HG03460 (cell line): ENCODE results near the gene MAPRE2.

ENCODE experiments used
- ATAC-seq: cut with Tn5 transposase; IDR thresholded peaks from one replicate; pipeline ENCODE4 v1.9.1; 2021; ENCODE audit not compliant: unreplicated experiment

The MAPRE2 gene

DNA sequence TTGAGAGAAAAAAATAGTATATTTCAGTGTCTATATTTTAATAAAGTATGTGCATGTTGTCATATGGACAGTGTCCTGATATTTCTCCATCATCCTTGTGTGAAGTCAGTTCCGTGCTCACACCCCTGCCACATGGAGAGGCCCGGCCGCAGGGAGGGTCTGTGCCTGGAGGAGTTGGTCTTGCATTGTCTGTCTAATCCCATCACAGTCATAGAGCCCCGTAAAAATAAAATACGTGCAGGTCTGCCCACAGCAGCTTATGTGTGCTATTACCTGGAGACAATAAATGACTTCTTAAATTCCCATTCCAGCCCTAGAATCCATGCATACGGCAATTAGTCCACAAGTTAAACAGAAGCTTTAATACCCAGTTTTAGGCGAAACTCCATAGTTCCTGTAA is 20.1 kb downstream of the MAPRE2 start:
- no peak for ATAC-seq

- ATAC-seq, result no peak
These were observed 20.6 kb downstream of the MAPRE2 start for GRCh38 chr18:35061804-35062203.

- ATAC-seq, result no peak
These were observed 21.2 kb downstream of the MAPRE2 start for GRCh38 chr18:35062408-35062807.

GRCh38 chr18:35063875-35064690 is 22.9 kb downstream of the MAPRE2 start:
- no peak for ATAC-seq

DNA sequence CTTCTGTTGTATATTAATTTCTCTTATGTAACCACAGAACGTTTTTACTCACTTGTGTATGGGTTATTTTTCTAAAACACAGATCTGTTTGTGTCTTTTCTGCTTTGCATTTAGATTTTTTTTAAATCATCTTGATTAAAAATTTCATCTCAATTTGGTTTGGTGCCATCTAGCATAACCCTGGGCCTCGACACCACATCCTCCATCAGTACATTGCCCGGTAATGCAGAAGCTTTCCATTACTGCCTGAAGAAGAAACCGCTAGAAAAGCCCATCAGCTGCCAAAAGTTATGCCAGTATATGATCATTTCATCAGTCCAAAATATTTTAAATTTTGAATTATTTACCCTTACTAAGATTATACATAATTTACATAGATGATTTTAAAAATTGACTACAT is 26.2 kb downstream of the MAPRE2 start:
- ATAC-seq, result no peak

DNA sequence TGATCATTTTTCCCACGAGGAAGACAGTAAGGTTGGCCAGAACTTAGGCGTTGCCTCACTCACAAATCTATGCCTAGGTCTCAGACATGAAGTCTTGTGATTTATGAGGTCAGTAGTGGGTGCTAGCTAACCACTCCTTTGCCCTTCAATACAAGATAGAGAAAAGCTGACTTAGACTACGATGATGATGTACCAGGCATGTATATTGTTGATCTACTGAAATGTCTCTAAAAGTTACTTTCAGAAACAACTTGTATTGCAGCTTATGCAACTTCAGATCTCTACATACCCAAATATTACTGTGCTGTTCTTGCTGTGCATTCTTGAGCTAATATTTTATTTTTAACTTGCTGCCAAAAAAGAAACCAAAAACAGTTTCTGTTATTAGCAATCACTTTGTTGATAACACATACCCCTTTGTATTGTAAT is 30.6 kb downstream of the MAPRE2 start:
- peak; percentile 72 for ATAC-seq

DNA sequence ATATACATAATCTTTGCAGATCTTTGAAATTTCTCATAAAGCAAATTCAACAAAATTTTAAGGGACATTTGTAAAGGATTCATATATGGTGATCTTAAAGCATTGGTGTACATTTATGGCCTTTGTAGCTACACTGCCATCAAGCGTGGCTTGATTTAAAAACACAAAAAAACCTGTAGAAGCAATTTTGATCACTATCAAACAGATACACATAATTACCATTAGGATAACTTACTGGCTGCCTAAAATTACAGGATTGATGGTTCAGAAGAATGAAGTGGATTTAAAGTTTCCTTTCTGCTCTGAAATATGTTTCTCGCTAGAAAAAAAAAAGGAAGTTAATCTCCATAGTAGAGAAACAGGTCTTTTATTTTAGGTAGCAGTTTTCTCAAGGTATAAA is 31.4 kb downstream of the MAPRE2 start:
- no peak for ATAC-seq

DNA sequence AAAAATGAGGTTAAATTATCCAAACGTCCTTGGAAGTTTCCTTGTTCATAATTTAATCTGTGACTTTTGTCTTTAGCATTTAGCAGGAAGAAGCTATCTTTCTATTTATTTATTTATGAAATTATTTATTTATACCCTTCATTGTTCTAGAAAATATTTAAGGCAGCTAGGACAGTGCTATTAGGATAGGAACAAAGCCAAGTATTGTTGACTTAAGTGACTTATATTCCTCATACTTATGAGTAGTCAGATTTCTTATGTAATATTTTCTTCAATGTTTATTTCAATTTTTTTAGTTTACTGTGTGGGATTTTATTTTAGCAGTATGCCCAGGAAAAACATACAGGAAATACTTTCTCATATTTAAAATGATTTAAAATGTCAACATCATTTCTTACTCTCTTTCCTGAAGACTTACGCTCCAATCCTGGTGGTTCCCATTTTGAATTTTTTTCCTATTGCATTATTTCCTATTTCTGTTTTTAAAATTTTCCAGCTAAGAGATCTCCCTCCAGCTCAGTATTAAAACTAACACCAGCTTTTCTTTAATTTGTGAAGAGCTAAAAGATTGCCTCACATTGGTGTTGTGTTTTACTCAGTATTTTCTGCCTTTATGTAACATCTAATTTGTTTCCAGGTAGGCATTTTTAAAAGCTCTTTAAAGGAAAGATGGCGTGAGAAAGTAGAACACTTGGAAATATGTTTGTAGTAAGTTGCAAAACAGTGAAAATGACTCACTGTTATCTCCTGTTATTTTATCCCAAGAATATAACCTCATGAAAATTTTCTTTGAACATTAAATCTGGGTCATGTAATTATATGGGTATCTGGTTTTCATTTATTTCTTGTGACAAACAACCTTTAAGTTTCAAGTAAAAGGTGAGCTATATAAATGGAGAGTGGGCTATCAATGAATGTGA is 32.2 kb downstream of the MAPRE2 start:
- ATAC-seq, result no peak

- no peak for ATAC-seq
These were observed 33.4 kb downstream of the MAPRE2 start for GRCh38 chr18:35074581-35074980.

- no peak for ATAC-seq
These were observed 33.9 kb downstream of the MAPRE2 start for GRCh38 chr18:35075132-35075531.

GRCh38 chr18:35076135-35076924 is 35.1 kb downstream of the MAPRE2 start:
- no peak for ATAC-seq

DNA sequence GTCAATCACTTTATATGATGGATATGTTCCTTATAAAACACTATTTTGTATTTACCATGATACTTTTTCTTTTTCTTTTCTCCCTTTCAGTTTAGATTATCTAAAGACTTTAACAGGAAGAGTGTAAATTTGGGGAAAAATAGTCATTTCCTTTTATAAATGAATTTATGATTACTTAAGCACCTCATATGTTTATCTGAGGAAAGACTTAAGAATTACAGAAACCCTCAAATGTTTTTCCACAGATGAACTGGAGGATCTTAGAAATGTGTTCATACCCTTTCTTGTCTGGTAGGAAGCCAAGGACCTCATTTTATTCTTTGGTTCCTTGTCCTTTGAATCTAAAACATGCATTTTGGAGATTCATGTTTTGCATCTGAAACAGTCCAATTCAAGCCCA is 36.7 kb downstream of the MAPRE2 start:
- ATAC-seq, result no peak

GRCh38 chr18:35080058-35080457 is 38.8 kb downstream of the MAPRE2 start:
- ATAC-seq, result no peak

- no peak for ATAC-seq
These were observed 42.0 kb downstream of the MAPRE2 start for GRCh38 chr18:35083174-35083712.

DNA sequence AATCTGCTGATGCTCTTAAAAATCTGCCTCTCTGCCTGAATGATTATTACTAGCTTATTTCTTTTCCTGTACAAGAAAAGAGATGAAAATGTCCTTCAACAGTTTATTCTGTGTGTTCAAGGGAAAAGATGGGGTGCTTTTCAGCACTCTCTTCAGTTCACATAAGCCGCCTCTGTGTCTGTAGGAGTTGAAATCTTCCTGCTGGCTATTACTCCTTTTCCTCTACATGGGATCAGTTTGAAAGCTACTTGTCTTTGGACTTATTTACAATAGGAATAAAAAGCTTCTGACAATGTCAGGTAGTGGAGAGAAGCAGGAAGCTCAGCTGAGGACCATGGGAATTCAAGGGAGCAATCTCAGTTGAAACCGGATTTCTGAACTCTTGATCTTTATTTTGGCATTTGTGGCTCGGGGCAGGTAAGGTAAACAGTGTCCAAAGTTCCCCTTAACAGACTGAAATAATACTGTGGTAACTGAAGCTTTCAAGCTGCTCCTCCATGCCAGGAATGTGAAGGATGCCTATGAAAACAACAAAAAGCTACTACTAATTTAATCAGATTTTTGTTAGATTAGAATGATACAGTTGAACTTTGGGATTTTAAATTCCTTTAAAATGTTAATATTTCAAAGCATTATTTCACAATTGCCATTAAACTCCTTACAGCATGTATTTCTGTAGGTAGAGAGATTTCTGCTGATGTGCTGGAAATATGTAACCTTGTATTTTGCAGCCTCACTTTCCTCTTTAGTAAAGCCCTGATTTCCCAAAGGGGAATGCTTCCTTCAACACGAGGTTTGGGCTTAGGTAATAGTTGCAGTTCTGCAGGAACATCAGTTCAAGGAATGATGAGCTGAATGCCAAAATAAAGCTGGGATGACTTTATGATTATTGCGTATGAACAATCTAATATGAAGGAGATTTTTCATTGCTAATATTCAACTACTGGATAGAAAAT is 43.6 kb downstream of the MAPRE2 start:
- no peak for ATAC-seq

- ATAC-seq, result no peak
These were observed 44.5 kb downstream of the MAPRE2 start for GRCh38 chr18:35085450-35086380.

- no peak for ATAC-seq
These were observed 45.5 kb downstream of the MAPRE2 start for GRCh38 chr18:35086704-35087103.

- no peak for ATAC-seq
These were observed 46.5 kb downstream of the MAPRE2 start for GRCh38 chr18:35087726-35088125.

DNA sequence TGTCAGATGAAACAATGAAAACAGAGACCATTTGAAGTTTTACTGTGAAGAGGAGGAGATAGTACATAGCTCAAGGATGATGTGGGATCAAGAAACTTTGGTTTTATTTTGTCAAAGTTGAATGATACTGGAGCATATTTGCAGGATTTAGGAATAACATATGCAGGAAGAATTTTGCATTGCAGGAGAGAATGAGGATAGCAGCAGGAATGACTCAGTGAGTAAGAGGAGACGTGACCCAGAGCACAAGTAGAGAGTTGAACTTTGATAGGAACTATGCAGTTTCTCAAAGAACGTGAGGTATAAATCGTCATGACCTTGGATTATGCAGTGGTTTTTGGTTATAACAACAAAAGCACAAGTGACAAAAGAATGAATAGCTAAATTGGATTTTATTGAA is 47.7 kb downstream of the MAPRE2 start:
- ATAC-seq, result no peak
